GM20000 (cell line): Measurements from ENCODE around the gene NOC4L.

ENCODE experiments used
- DNase-seq: peaks from one replicate; pipeline ENCODE4 v3.0.0; 2012; ENCODE audit warnings: low spot score
- CTCF ChIP-seq: IDR thresholded peaks from 2 replicates; pipeline ENCODE4 v1.5.1; 2012; ENCODE audit warnings: mild to moderate bottlenecking, control low read depth; ENCODE audit errors: extremely low read depth, missing control alignments

Gene NOC4L

GRCh38 chr12:132115500-132115899, 28.8 kb upstream of the NOC4L start:
- TF ChIP-seq CTCF = no peak
- no peak for DNase-seq

- TF ChIP-seq CTCF = no peak
- no peak for DNase-seq
Observed at GRCh38 chr12:132116709-132117557, 27.3 kb upstream of the NOC4L start.

GRCh38 chr12:132117558-132117875, 26.7 kb upstream of the NOC4L start:
- TF ChIP-seq CTCF = no peak
- no peak for DNase-seq

GRCh38 chr12:132118876-132119275, 25.4 kb upstream of the NOC4L start:
- TF ChIP-seq CTCF = no peak
- DNase-seq = no peak

GRCh38 chr12:132121283-132121682, 23.0 kb upstream of the NOC4L start:
- TF ChIP-seq CTCF = no peak
- DNase-seq = no peak

GRCh38 chr12:132123970-132124765, 20.1 kb upstream of the NOC4L start:
- TF ChIP-seq CTCF = no peak
- DNase-seq = no peak

GRCh38 chr12:132124766-132125425, 19.4 kb upstream of the NOC4L start:
- DNase-seq = no peak
- TF ChIP-seq CTCF = no peak
